C4-2B (cell line): ENCODE results near the gene PYCR2.

Source experiments
- ZFX ChIP-seq: fragments of 450-650 bp; IDR thresholded peaks from 2 replicates; pipeline ENCODE4 v1.6.1; 2017
- TF ChIP-seq, protein P1 (sequence below): fragments of 450-650 bp; conservative IDR thresholded peaks from 2 replicates; pipeline ENCODE4 v1.5.1; 2017; ENCODE audit warnings: mild to moderate bottlenecking

DNA sequence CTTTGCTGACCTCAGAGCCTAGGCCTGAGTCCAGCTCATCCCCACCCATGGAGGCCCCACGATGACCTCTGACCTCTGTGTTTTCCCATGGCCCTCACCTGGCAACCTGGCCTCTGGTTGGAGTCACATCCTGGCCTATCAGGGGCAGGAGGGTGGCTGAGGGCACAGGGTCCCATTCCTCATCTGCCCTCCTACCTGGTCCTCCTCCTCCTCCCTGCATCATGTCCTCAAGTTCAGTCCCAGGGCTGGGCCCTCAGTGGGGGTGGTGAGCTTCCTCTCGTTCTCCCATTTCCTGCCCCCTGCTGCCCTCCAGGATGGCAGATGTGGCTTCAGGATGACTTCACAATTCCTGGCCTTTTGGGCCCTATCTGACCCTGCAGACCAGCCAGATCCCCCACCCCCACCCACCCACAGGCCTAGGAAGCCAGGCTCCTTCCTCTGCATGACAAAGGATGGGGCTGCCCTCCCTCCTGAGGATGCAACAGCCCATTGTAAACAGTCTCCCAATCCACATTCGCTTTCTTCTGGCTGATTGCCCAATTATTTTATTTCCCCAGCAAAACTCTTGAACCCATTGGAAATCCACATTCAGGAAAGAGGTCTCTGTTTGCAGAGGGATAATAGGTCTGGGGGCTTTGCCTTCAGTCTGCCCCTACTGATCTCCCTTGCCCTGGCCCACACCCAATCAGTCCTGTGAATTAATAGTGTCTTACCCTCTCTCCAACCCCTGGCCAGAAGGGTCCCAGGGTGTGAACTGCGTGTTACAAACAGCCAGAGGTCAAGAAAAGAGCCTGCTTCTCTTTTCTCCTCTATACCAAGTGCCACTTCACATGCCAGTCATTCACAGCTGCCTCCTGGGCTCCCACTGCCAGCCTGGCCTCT is 24.8 kb downstream of the PYCR2 start:
- TF ChIP-seq, protein P1, sequence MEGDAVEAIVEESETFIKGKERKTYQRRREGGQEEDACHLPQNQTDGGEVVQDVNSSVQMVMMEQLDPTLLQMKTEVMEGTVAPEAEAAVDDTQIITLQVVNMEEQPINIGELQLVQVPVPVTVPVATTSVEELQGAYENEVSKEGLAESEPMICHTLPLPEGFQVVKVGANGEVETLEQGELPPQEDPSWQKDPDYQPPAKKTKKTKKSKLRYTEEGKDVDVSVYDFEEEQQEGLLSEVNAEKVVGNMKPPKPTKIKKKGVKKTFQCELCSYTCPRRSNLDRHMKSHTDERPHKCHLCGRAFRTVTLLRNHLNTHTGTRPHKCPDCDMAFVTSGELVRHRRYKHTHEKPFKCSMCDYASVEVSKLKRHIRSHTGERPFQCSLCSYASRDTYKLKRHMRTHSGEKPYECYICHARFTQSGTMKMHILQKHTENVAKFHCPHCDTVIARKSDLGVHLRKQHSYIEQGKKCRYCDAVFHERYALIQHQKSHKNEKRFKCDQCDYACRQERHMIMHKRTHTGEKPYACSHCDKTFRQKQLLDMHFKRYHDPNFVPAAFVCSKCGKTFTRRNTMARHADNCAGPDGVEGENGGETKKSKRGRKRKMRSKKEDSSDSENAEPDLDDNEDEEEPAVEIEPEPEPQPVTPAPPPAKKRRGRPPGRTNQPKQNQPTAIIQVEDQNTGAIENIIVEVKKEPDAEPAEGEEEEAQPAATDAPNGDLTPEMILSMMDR: no peak
- no peak for TF ChIP-seq ZFX
